ENCODE data around the gene COX6A1. TPM values are rescaled to one million over a fixed set of nuclear protein-coding genes. Genes with fewer than 3 reads are reported as not detected.

The COX6A1 gene
- total RNA-seq (2022) (475 and 518 TPM in 2 replicates), Bru-seq, nascent RNA (percentile 99 among the genes with signal in this experiment), BruChase-seq, experiment 1, labeled RNA remaining after a 6-hour chase (percentile 99 among the genes with signal in this experiment), BruChase-seq, experiment 2, labeled RNA remaining after a 2-hour chase (percentile 99 among the genes with signal in this experiment)
- long read RNA-seq, transcript COX6A1-202 (1 exons, 767 nt): minor isoform, 81 of 941 reads
- long read RNA-seq, transcript COX6A1-201 (3 exons, 572 nt): major isoform, 854 of 941 reads
- long read RNA-seq, partial matches to known transcripts: 4 of 941 reads
- long read RNA-seq, other reads (novel, unspliced or antisense): 2 of 941 reads

GRCh38 chr12:120437735-120438494 is at the start of gene COX6A1:
Gene COX6A1, plus strand, starts transcription at chr12:120438113. Its CDS starts 14 bp downstream, at chr12:120438127.
- POLR2A ChIA-PET: interaction anchor here (0.6 to 2.8 kb wide), 23 partner anchors 8 to 1983 kb away, joined by 3 to 21 read pairs (median 4); partner anchors contain the start of genes DYNLL1, GATC, RNF10 and RNU4-1
- TF ChIP-seq CTCF (IDR thresholded peaks at IDR 0.05; ENCODE audit: unreplicated experiment): no peak
- no peaks in the 10 kb centered on the region for H3K9me3 Mint-ChIP-seq (ENCODE audit: unreplicated experiment)
- peaks cover 41% of the 10 kb centered on the region for H3K36me3 Mint-ChIP-seq (ENCODE audit: insufficient read depth, unreplicated experiment)
- CTCF ChIA-PET: interaction anchor here (0.5 to 5.6 kb wide), 10 partner anchors 8 to 1005 kb away, joined by 3 to 40 read pairs (median 4); partner anchors contain the start of gene SRSF9
- H3K27ac Mint-ChIP-seq (ENCODE audit: low read depth, unreplicated experiment): peak within 1 kb of the TSS; percentile 92
- peak; percentile 98 for DNase-seq (ENCODE audit: unreplicated experiment)
- BruUV-seq (replicated peaks): no TSS peak
- peaks cover 6% of the 10 kb centered on the region for H3K4me1 Mint-ChIP-seq (ENCODE audit: insufficient read depth, unreplicated experiment)
- H3K27me3 Mint-ChIP-seq (ENCODE audit: insufficient read depth, unreplicated experiment): no peaks in the 10 kb centered on the region
- intact Hi-C loops (cut with micrococcal nuclease): loop anchor here (2.0 to 10.0 kb wide), 3 partner anchors 81 to 537 kb away; partner anchors contain the start of genes HNF1A and PLA2G1B
- peak within 1 kb of the TSS; percentile 98 for H3K4me3 Mint-ChIP-seq (ENCODE audit: unreplicated experiment)

- BruUV-seq (replicated peaks): no TSS peak
- Mint-ChIP-seq H3K9me3 (ENCODE audit: unreplicated experiment) (no peaks in the 10 kb centered on the region), H3K36me3 (ENCODE audit: insufficient read depth, unreplicated experiment) (no peaks in the 10 kb centered on the region), H3K27ac (ENCODE audit: low read depth, unreplicated experiment) (no peak overlapping the region), H3K4me1 (ENCODE audit: insufficient read depth, unreplicated experiment) (no peaks in the 10 kb centered on the region), H3K4me3 (ENCODE audit: unreplicated experiment) (no peak overlapping the region), H3K27me3 (ENCODE audit: insufficient read depth, unreplicated experiment) (peaks cover 33% of the 10 kb centered on the region)
- no peak for DNase-seq (ENCODE audit: unreplicated experiment)
- POLR2A ChIA-PET: no interaction called here
- no peak for TF ChIP-seq CTCF (IDR thresholded peaks at IDR 0.05; ENCODE audit: unreplicated experiment)
- CTCF ChIA-PET: interaction anchor here (0.6 kb wide), 1 partner anchor 40 kb away, joined by 3 read pairs; no protein-coding TSS in a partner anchor
- intact Hi-C loops (cut with micrococcal nuclease): no loop called here
These were observed 49.0 kb upstream of the COX6A1 start for GRCh38 chr12:120388691-120389481.

GRCh38 chr12:120390540-120391120 is 47.3 kb upstream of the COX6A1 start:
- ChIA-PET CTCF (interaction anchor here (0.7 kb wide), 1 partner anchor 95 kb away, joined by 3 read pairs; no protein-coding TSS in a partner anchor), POLR2A (interaction anchor here (0.6 to 1.1 kb wide), 2 partner anchors 38 to 52 kb away, joined by 3 read pairs; no protein-coding TSS in a partner anchor)
- Mint-ChIP-seq H3K4me3 (ENCODE audit: unreplicated experiment) (no peak overlapping the region), H3K36me3 (ENCODE audit: insufficient read depth, unreplicated experiment) (no peaks in the 10 kb centered on the region), H3K27ac (ENCODE audit: low read depth, unreplicated experiment) (no peak overlapping the region), H3K4me1 (ENCODE audit: insufficient read depth, unreplicated experiment) (no peaks in the 10 kb centered on the region), H3K9me3 (ENCODE audit: unreplicated experiment) (no peaks in the 10 kb centered on the region), H3K27me3 (ENCODE audit: insufficient read depth, unreplicated experiment) (peaks cover 38% of the 10 kb centered on the region)
- intact Hi-C loops (cut with micrococcal nuclease): no loop called here
- TF ChIP-seq CTCF (IDR thresholded peaks at IDR 0.05; ENCODE audit: unreplicated experiment): no peak
- BruUV-seq (replicated peaks): no TSS peak
- DNase-seq (ENCODE audit: unreplicated experiment): no peak
